ENCODE results near the gene C16orf89.

- no peak for TF ChIP-seq CTCF (IDR thresholded peaks at IDR 0.05)
- TF ChIP-seq POLR2A (IDR thresholded peaks at IDR 0.05): no peak
These were observed 9.9 kb upstream of the C16orf89 start for GRCh38 chr16:5075637-5076036.
